Astrocyte (in vitro differentiated cells and primary cell): ENCODE data around the gene PHKA1.
"Not testable (repeated sequence)": the region's sequence is repeated elsewhere in the genome, so short reads cannot be mapped to it uniquely, and the experiment has no call there.

Source experiments
- CTCF ChIP-seq: IDR thresholded peaks from 2 replicates; pipeline ENCODE4 v1.5.1; 2011; ENCODE audit warnings: low read depth, mild to moderate bottlenecking, inconsistent platforms, low read length, moderate library complexity; ENCODE audit not compliant: insufficient read depth
- EZH2 ChIP-seq: IDR thresholded peaks from 2 replicates; pipeline ENCODE4 v1.6.1; 2012; ENCODE audit warnings: mild to moderate bottlenecking, low read length, inconsistent platforms; ENCODE audit not compliant: insufficient read depth

- TF ChIP-seq CTCF, EZH2: not testable (repeated sequence)
Measured at GRCh38 chrX:72559655-72560054, 154.5 kb downstream of the PHKA1 start.
